ENCODE data around the gene PARD3.
A peak's percentile ranks its signal among the peaks of the same experiment; 100 is the strongest.

The PARD3 gene

GRCh38 chr10:34734918-34735317 is 80.2 kb downstream of the PARD3 start:
- H3K4me1 ChIP-seq (ENCODE audit: insufficient read depth, low read length, poor library complexity, severe bottlenecking), result peaks cover 47% of the 10 kb centered on the region
- no peaks in the 10 kb centered on the region for H3K36me3 ChIP-seq (ENCODE audit: insufficient read depth, low read length)
- no peak overlapping the region for H2AFZ ChIP-seq (ENCODE audit: low read length)
- H4K20me1 ChIP-seq (ENCODE audit: insufficient read depth, low read length, poor library complexity, severe bottlenecking), result peaks cover 50% of the 10 kb centered on the region
- no peaks in the 10 kb centered on the region for H3K9me3 ChIP-seq (ENCODE audit: insufficient read depth, low read depth, low read length)
- H3K9me2 ChIP-seq (replicated peaks; ENCODE audit: low read depth, low read length), result no peaks in the 10 kb centered on the region
- H3F3A ChIP-seq (ENCODE audit: low read depth), result no peaks in the 10 kb centered on the region
- H3K27me3 ChIP-seq (ENCODE audit: insufficient read depth, low read length, poor library complexity, severe bottlenecking), result no peaks in the 10 kb centered on the region
- H3K79me2 ChIP-seq (ENCODE audit: insufficient read depth, low read length), result peaks cover 84% of the 10 kb centered on the region
- no peak overlapping the region for H3K4me3 ChIP-seq (ENCODE audit: low read length, poor library complexity, severe bottlenecking)
- no peak for TF ChIP-seq EZH2phosphoT487 (IDR thresholded peaks at IDR 0.05; ENCODE audit: borderline replicate concordance)
- no peak for TF ChIP-seq CTCF (conservative IDR thresholded peaks at IDR 0.05; ENCODE audit: low read length)
- H3K9ac ChIP-seq (ENCODE audit: low read depth, low read length, poor library complexity, severe bottlenecking), result no peak overlapping the region
- H3K4me2 ChIP-seq (ENCODE audit: low read depth, low read length, poor library complexity, severe bottlenecking), result no peak overlapping the region

GRCh38 chr10:34732926-34733325 is 82.2 kb downstream of the PARD3 start:
- Histone ChIP-seq H3K9me3 (ENCODE audit: insufficient read depth, low read depth, low read length) (no peaks in the 10 kb centered on the region), H3K27me3 (ENCODE audit: insufficient read depth, low read length, poor library complexity, severe bottlenecking) (no peaks in the 10 kb centered on the region), H3K4me3 (ENCODE audit: low read length, poor library complexity, severe bottlenecking) (no peak overlapping the region), H3K9me2 (replicated peaks; ENCODE audit: low read depth, low read length) (no peaks in the 10 kb centered on the region), H4K20me1 (ENCODE audit: insufficient read depth, low read length, poor library complexity, severe bottlenecking) (peaks cover 51% of the 10 kb centered on the region), H3K4me2 (ENCODE audit: low read depth, low read length, poor library complexity, severe bottlenecking) (no peak overlapping the region), H3K9ac (ENCODE audit: low read depth, low read length, poor library complexity, severe bottlenecking) (no peak overlapping the region), H3K4me1 (ENCODE audit: insufficient read depth, low read length, poor library complexity, severe bottlenecking) (peaks cover 28% of the 10 kb centered on the region), H3K36me3 (ENCODE audit: insufficient read depth, low read length) (no peaks in the 10 kb centered on the region), H3K79me2 (ENCODE audit: insufficient read depth, low read length) (peaks cover 82% of the 10 kb centered on the region), H3F3A (ENCODE audit: low read depth) (no peaks in the 10 kb centered on the region), H2AFZ (ENCODE audit: low read length) (no peak overlapping the region)
- TF ChIP-seq EZH2phosphoT487 (IDR thresholded peaks at IDR 0.05; ENCODE audit: borderline replicate concordance), result no peak
- peak; percentile 74 for TF ChIP-seq CTCF (conservative IDR thresholded peaks at IDR 0.05; ENCODE audit: low read length)

GRCh38 chr10:34731885-34732701 is 83.0 kb downstream of the PARD3 start:
- no peak for TF ChIP-seq CTCF (conservative IDR thresholded peaks at IDR 0.05; ENCODE audit: low read length)
- TF ChIP-seq EZH2phosphoT487 (IDR thresholded peaks at IDR 0.05; ENCODE audit: borderline replicate concordance), result no peak
- no peaks in the 10 kb centered on the region for H3K36me3 ChIP-seq (ENCODE audit: insufficient read depth, low read length)
- H3F3A ChIP-seq (ENCODE audit: low read depth), result no peaks in the 10 kb centered on the region
- H4K20me1 ChIP-seq (ENCODE audit: insufficient read depth, low read length, poor library complexity, severe bottlenecking), result peaks cover 51% of the 10 kb centered on the region
- no peak overlapping the region for H3K9ac ChIP-seq (ENCODE audit: low read depth, low read length, poor library complexity, severe bottlenecking)
- H3K27me3 ChIP-seq (ENCODE audit: insufficient read depth, low read length, poor library complexity, severe bottlenecking), result no peaks in the 10 kb centered on the region
- no peak overlapping the region for H3K4me3 ChIP-seq (ENCODE audit: low read length, poor library complexity, severe bottlenecking)
- peaks cover 21% of the 10 kb centered on the region for H3K4me1 ChIP-seq (ENCODE audit: insufficient read depth, low read length, poor library complexity, severe bottlenecking)
- no peaks in the 10 kb centered on the region for H3K9me3 ChIP-seq (ENCODE audit: insufficient read depth, low read depth, low read length)
- peaks cover 83% of the 10 kb centered on the region for H3K79me2 ChIP-seq (ENCODE audit: insufficient read depth, low read length)
- H3K4me2 ChIP-seq (ENCODE audit: low read depth, low read length, poor library complexity, severe bottlenecking), result no peak overlapping the region
- no peaks in the 10 kb centered on the region for H3K9me2 ChIP-seq (replicated peaks; ENCODE audit: low read depth, low read length)
- no peak overlapping the region for H2AFZ ChIP-seq (ENCODE audit: low read length)

Measured in Loucy (cell line).